HK-2 (cell line): ENCODE data around the gene TMEM119.

ENCODE experiments used
- DNase-seq: peaks from one replicate; pipeline ENCODE4 v3.0.0-alpha.2; 2018; ENCODE audit not compliant: unreplicated experiment

Gene TMEM119

DNA sequence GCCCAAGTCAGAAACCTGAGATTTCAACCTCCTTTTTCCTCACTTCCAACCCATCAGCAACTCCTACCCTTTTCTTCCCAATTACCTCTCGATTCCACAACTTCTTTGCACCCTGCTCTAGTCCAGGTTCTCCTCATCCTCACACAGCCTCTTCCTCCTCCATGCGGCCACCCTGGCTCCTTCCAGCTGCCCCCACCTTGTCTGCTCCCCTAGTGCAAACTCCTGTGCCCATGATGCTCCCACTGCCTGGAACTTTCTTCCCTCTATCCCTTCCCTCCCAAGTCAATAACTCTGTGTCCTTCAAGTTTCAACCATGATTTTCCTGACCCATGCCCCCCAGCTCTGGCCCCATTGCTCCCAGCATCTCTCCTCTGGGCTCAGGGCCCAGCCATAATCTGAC lies 18.5 kb upstream of the TMEM119 start:
- no peak for DNase-seq

DNA sequence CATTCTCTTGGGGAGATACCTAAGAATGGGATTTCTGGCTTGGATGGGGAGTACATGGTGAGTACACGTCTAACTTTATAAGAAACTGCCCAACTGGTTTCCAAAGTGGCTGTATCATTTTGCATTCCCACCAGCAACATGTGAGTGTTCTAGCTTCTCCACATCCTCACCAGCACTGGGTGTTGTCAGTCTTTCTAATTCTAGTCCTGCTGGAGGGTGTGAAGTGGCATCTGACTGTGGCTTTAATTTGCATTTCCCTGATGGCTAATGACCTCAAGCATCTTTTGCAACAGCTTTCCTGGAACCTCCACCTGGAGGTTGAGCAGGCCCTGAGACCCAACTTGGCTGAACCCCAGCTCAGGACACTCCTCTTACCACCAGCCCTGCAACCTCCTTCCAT lies 18.0 kb upstream of the TMEM119 start:
- DNase-seq, result no peak

DNA sequence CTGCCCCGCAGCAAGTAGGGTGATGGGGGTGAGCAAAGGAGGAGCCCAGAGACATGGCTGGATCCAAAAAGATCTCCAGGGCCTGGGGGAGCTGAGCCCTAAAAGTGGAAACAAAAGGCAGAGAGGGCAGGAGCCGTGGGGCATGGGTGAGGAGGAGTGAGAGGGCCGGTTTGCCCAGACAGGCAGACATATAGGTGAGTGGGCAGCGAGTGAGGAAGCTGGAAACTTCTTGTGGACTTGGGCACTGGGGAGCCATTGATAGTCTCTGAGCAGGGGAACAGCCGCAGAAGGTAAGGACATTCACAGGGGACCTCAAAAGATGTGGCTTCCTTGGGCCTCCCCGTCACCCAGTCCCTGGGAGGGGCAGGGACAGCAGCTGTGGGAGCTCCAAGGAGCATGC lies 16.8 kb upstream of the TMEM119 start:
- no peak for DNase-seq

- DNase-seq, result no peak
Measured at GRCh38 chr12:108614041-108614440, 16.2 kb upstream of the TMEM119 start.

- peak; percentile 70 for DNase-seq
Measured at GRCh38 chr12:108613548-108613947, 15.7 kb upstream of the TMEM119 start.

DNA sequence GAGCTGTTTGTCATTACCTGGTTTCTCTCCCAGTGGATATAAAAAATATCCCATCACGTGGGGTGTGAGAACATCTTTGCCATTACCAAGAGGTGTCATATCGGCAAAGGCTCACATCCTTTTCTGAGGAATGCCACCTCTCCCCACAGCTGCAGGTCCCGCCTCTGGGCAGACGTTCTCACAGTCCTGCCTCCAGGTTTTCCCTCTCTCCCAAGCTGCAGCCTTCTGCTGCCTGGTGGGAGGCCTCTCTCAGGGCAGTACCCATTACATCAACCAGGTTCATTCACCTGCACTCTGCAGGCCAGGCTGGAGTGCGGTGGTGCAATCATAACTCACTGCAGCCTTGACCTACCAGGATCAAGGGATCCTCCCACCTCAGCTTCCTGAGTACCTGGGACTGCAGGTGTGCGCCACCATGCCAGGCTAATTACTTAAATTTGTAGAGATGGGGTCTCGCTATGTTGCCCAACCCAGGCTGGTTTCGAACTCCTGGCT lies 15.0 kb upstream of the TMEM119 start:
- peak; percentile 54 for DNase-seq

- peak; percentile 73 for DNase-seq
Measured at GRCh38 chr12:108611884-108612415, 14.1 kb upstream of the TMEM119 start.

DNA sequence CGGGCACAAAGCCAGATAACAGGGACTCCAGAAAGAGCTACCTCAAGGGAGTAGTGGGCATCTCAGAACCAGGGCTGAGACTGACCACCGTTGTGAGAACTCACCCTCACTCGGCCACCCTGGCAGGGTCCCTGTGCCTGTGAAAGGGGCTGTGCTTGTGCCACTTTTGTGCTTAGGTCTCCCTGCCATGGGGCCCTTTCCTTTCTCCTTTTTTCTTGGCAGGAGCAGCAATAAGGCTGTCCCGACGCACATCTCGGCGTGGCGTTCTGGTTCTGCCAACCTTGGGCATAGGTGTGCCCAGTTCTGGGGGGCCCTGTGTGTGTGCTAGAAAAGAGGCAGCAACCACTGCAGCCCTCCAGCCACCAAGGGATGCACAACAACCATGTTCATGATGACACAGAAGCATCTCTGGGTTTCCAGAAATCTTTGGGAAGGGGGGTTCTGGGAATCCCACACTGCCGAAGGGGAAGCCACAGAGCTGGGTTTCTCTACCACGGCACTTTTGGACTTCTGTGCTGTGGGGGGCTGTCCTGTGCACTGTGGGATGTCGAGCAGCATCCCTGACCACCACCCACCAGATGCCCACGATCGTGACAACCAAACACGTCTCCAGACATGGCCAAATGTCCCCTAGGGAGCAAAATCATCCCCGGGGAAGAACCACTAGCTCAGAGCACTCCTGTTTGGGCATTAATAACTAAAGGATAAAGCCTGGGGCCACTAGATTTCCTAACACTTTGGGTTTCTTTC lies 13.1 kb upstream of the TMEM119 start:
- DNase-seq, result no peak

- DNase-seq, result no peak
Measured at GRCh38 chr12:108610336-108610815, 12.5 kb upstream of the TMEM119 start.

DNA sequence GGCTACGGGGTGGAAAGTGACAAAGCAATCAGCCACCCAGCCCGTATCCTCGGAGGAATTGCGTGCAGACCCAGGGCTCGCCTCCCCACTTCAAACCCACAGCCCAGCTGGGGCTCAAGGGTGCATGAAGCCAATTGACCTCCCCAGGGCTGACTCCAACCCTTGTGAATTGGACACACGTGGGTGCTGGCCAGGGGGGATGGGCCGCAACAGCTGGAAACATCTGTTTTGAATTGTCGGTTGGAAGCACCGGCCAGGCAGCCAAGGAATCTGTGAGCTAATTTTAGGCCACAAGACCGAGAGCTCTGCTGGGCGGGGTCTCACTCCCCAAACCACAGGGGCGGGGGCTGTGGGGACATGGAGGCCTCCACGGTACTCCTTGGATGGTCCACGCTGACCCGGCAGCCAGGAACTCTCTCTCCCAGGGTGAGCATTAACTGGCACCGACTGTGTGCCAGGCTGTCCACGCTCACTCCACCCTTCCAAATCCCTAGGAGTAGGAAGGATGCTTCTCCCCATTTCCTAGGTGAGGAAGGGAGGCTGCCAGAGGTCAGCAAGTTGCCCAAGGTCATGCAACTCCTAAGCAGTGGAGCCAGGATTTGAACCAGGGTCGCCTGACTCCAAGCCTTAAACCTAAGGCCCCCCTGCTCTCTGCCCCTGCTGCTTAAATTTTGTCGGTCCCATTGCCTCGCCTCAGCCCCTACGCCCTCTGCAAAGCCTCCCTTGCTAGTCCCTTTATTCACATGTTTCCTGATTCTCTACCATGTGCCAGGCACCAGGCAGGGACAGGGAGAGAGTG lies 11.9 kb upstream of the TMEM119 start:
- DNase-seq, result no peak

GRCh38 chr12:108608616-108609015 lies 10.7 kb upstream of the TMEM119 start:
- no peak for DNase-seq

DNA sequence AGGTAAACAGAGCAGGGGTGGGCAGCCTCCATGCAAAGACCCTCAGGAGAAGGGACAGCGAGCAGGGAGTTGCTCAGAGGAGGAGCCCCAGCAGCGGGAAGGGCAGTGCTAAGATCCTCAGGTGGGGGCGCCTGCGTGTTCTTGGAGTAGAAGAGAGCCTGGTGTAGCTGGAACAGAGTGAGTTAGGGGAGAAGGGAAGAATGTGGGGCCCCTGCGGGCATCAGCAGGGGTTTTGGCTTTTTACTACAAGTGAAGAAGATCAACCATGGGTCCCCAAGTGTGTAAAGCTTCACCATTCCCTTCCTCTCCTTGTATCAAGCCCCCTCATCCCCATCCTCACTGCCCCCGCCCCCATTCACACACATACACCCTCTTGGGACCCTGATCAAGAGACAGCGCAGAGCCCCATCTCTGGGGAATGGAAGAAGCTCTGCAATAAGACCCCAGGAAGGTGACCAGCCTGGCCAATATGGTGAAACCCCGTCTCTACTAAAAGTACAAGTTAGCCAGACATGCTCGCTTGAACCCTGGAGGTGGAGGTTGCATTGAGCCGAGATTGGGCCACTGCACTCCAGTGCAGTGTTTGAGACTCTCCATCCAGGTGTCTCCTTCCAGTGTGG lies 10.2 kb upstream of the TMEM119 start:
- no peak for DNase-seq

DNA sequence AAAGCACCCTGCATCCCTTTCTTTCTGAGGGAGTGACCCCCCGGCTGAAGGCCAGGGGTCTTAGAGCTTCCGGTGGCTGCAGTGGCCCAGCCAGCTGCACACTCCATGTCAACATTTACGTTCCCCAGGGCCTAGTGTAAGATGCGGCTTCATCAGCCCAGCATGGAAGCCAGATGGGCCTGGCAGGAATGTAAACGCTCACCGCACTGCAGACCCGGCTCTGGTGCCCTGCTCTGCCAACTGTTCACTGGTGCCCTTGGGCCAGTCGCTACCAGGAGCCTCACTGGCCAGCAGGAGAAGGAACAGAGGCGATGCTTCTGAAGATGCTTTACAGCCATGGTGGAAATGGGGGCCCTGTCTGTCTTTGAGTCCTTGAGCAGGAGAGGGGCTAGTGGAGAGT lies 8.6 kb upstream of the TMEM119 start:
- no peak for DNase-seq

DNA sequence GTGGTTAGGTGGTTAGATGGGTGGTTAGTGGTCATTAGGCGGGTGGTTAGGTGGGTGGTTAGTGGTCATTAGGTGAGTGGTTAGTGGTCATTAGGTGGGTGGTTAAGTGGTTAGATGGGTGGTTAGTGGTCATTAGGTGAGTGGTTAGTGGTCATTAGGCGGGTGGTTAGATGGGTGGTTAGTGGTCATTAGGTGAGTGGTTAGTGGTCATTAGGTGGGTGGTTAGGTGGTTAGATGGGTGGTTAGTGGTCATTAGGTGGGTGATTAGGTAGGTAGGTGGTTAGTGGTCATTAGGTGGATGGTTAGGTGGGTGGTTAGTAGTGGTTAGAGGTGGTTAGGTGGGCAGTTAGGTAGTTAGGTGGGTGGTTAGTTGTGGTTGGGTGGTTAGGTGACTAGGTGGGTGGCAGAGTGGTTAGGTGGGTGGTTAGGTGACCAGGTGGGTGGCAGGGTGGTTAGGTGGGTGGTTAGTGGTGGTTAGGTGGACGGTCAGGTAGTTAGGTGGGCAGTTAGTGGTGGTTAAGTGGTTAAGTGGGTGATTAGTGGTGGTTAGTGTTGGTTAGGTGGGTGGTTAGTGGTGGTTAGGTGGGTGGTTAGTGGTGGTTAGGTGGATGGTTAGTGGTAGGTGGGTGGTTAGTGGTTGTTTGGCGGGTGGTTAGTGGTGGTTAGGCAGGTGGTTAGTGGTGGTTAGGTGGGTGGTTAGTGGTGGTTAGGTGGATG lies 8.0 kb upstream of the TMEM119 start:
- DNase-seq, result no peak

DNA sequence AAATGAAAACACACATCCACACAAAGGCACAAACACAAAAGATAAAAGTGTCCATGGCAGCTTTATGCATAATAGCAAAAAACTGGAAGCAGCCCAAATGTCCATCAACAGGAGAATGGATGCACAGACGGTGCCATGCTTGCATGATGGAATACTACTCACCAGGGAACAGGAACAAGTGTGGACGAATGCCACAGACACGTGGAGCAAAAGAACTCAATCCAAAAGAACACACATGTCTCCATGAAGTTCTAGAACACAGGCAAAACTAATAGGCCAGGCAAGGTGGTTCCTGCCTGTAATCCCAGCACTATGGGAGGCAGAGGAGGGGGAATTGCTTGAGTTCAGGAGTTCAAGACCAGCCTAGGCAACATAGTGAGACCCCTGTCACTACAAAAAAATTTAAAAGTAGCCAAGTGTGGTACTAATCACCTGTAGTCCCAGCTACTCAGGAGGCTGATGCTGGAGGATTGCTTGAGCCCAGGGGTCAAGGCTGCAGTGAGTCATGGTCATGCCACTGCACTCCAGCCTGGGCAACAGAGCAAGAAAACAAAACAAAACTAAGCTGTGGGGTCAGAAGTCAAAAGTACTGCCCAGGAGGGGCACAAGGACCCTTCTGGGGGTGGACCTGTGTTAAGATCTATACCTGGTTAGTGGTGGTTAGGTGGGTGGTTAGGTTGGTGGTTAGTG lies 7.3 kb upstream of the TMEM119 start:
- DNase-seq, result peak; percentile 39

DNA sequence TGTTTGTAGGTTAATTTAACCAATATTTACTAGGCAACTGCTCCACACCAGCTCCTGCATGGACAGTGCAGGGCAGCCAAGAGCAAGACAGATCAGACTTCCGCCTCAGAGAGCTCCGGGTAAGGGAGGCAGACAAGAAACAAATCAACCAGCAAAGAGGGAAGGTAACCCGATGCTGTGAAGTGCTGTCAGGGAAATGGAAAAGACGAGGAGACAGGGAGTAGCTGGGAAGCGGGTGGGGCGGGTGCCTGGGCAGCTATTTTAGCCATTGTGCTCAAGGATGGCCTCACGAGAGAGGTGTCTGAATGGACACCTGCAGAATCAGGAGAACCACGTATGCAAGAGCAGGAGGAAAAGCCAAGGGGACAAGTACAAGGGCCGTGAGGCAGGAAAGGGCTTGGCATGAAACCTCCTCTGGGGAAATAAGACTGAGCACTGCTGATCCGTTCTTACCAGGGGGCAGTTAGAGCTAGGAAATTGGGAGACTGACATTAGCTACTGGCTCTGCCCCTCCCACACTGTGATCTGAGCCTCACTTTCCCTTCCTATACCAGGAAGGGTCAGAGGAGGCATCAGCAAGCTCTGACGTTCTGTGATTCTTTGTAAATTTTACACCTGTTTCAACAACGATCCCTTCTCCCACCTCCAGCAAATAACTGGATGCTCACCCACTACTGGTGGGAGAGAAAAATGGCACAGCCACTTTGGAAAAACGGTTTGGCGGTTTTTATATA lies 6.5 kb upstream of the TMEM119 start:
- DNase-seq, result no peak

- DNase-seq, result no peak
Measured at GRCh38 chr12:108603743-108604142, 5.9 kb upstream of the TMEM119 start.

GRCh38 chr12:108602976-108603704 lies 5.3 kb upstream of the TMEM119 start:
- DNase-seq, result no peak

DNA sequence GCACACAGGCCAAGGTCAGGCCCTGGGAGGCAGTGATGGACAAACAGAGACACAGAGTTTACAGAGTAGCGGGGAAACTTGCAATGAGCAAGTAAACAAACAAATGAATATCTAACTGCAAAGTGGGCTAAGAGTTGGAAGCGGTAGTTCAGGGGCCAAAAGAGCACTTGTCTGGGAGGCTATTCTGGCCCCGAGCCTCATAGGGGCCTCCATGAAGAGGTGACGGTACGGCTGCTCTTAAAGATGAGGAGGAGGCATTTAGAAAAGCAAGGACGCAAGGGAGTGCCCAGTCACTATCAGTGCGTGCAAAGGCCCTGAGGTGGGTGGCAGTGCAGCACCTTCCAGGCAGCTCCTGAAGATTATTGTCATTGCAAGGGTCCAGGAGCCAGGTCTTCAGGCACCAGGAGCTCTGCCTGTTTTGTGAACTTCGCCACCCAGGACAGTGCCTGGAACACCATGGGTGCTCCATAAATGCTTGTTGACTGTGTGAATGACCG lies 4.4 kb upstream of the TMEM119 start:
- DNase-seq, result no peak

DNA sequence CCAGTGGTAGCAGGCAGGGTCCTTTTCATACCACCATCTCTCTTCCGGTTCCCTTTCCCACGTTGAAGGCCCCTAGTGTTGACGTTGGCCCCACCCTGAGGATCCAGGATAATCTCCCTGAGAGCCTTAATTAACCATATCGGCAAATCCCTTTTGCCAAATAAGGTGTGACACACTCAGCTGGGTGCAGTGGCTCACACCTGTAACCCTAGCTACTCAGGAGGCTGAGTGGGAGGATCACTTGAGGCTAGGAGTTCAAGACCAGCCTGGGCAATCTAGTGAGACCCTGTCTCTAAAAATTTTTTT lies 2.8 kb upstream of the TMEM119 start:
- no peak for DNase-seq
